ENCODE results near the gene MCCC1. TPM values are rescaled to one million over a fixed set of nuclear protein-coding genes. Genes with fewer than 3 reads are reported as not detected.

The MCCC1 gene
- total and polyA plus RNA-seq, 10 of the 15 experiments (the other 5 are each of a cell fraction or from before 2014, with no cell fraction given), result 35.0 to 71.7 (median 47.0) TPM

DNA sequence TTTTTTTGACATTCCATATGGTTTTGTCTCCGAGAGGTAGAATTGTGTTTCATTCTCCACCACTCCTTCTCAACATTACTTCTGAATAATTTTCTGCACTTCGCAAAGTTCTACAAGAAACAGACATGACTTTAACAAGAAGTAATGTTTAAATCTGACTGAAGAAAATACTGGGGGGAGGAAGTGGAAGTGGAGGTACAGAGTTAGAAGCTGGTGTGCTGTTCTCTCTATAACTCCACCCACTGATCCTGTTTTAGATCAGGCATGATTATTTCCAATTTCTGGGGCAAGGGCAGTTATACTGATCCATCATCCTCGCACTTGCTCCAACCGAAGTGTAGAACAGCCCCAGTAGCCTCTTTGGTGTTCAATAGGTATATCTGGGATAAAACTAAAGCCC is 9.2 kb upstream of the MCCC1 start:
- no peaks in the 10 kb centered on the region for H3K36me3 ChIP-seq (ENCODE audit: control insufficient read depth in 2 of 2, insufficient read depth in 2 of 2, low read length in 1 of 2)
- BruUV-seq (replicated peaks), result no TSS peak
- ChIA-PET CTCF (interaction anchor here (2.0 kb wide), 1 partner anchor 14 kb away, joined by 5 read pairs; no protein-coding TSS in a partner anchor), SMC1A (ENCODE audit: uncharacterized antibody, unreplicated experiment) (interaction anchor here (1.0 to 1.5 kb wide), 2 partner anchors 14 to 274 kb away, joined by 4 to 5 read pairs; no protein-coding TSS in a partner anchor), RAD21 (ENCODE audit: unreplicated experiment) (interaction anchor here (1.0 kb wide), 1 partner anchor 7 kb away, joined by 3 read pairs; no protein-coding TSS in a partner anchor), POLR2A (no interaction called here)
- H4K20me1 ChIP-seq (ENCODE audit: control insufficient read depth, insufficient read depth), result no peaks in the 10 kb centered on the region
- intact Hi-C loops (cut with micrococcal nuclease; ENCODE audit: unreplicated experiment), result no loop called here
- 63% methylated on average over 4 of the region's 4 CpGs for WGBS (ENCODE audit: insufficient coverage, insufficient replicate concordance, low lambda C conversion rate, missing lambda C conversion rate)
- H3K4me1 ChIP-seq (ENCODE audit: control insufficient read depth, insufficient read depth, low read length), result no peaks in the 10 kb centered on the region
- H3K27ac ChIP-seq (ENCODE audit: control insufficient read depth, insufficient read depth), result no peak overlapping the region
- no peak for ATAC-seq
- in situ Hi-C loops (cut with MboI), result no loop called here
- no peak for TF ChIP-seq STAT1 (conservative IDR thresholded peaks at IDR 0.05)
- TF ChIP-seq, protein P1, sequence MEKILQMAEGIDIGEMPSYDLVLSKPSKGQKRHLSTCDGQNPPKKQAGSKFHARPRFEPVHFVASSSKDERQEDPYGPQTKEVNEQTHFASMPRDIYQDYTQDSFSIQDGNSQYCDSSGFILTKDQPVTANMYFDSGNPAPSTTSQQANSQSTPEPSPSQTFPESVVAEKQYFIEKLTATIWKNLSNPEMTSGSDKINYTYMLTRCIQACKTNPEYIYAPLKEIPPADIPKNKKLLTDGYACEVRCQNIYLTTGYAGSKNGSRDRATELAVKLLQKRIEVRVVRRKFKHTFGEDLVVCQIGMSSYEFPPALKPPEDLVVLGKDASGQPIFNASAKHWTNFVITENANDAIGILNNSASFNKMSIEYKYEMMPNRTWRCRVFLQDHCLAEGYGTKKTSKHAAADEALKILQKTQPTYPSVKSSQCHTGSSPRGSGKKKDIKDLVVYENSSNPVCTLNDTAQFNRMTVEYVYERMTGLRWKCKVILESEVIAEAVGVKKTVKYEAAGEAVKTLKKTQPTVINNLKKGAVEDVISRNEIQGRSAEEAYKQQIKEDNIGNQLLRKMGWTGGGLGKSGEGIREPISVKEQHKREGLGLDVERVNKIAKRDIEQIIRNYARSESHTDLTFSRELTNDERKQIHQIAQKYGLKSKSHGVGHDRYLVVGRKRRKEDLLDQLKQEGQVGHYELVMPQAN (conservative IDR thresholded peaks at IDR 0.05), result no peak
- no peak for TF ChIP-seq RFX5 (IDR thresholded peaks at IDR 0.05; ENCODE audit: low read depth, low read length)
- 0 out of 2 replicates have a peak, but pooled peaks have one; percentile 14 for TF ChIP-seq SPI1 (IDR thresholded peaks at IDR 0.05; ENCODE audit: borderline replicate concordance, insufficient read depth, low read depth, low read length)
- no peak for TF ChIP-seq LARP7 (IDR thresholded peaks at IDR 0.05)
- TF ChIP-seq, protein P2, sequence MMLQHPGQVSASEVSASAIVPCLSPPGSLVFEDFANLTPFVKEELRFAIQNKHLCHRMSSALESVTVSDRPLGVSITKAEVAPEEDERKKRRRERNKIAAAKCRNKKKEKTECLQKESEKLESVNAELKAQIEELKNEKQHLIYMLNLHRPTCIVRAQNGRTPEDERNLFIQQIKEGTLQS (IDR thresholded peaks at IDR 0.05; ENCODE audit: borderline replicate concordance, extremely low read depth, low read depth, low read length), result no peak
- no peak overlapping the region for H2AFZ ChIP-seq (ENCODE audit: control insufficient read depth, low read depth, low read length)
- no peaks in the 10 kb centered on the region; the same call in 2 of the 3 replicates for H3K9me3 ChIP-seq (replicated peaks; ENCODE audit: control insufficient read depth, insufficient read depth, low read length)
- H3K27me3 ChIP-seq (replicated peaks in 1 of 2; ENCODE audit: control insufficient read depth in 2 of 2, insufficient read depth in 2 of 2, low read length in 1 of 2), result no peaks in the 10 kb centered on the region
- no peak for DNase-seq (ENCODE audit: low read depth, low spot score)
- H3K9ac ChIP-seq (ENCODE audit: control insufficient read depth, insufficient read depth, low read length), result no peak overlapping the region
- H3K79me2 ChIP-seq (ENCODE audit: control insufficient read depth, insufficient read depth, low read length), result no peaks in the 10 kb centered on the region
- H3K4me2 ChIP-seq (ENCODE audit: control insufficient read depth, insufficient read depth), result no peak overlapping the region
- H3K4me3 ChIP-seq, result no peak overlapping the region
- no peak for FAIRE-seq

All from GM12878 (cell line).